ENCODE measurements around the gene C4orf36.

GRCh38 chr4:86853209-86853608, 39.0 kb downstream of the C4orf36 start:
- TF ChIP-seq EZH2 (IDR thresholded peaks at IDR 0.05), result no peak
- TF ChIP-seq POLR2AphosphoS5 (IDR thresholded peaks at IDR 0.05; ENCODE audit: borderline replicate concordance, low read depth, low read length), result no peak
- no peak for TF ChIP-seq FOXP2 (optimal IDR thresholded peaks at IDR 0.05; ENCODE audit: control extremely low read depth, extremely low read length, insufficient read depth)

All from SK-N-MC (cell line).